ENCODE results near the gene P2RX6. TPM values are rescaled to one million over a fixed set of nuclear protein-coding genes. Genes with fewer than 3 reads are reported as not detected.

The P2RX6 gene
- total RNA-seq, 1 donor from 2014 or later = not detected

- H3K27me3 Mint-ChIP-seq (ENCODE audit: unreplicated experiment) = peaks cover 4% of the 10 kb centered on the region
- DNase-seq (ENCODE audit: low spot score) = no peak
- H3K36me3 Mint-ChIP-seq (ENCODE audit: low read depth, unreplicated experiment) = no peaks in the 10 kb centered on the region
- no peak overlapping the region for H3K27ac Mint-ChIP-seq (ENCODE audit: unreplicated experiment)
- no peaks in the 10 kb centered on the region for H3K9me3 Mint-ChIP-seq (ENCODE audit: unreplicated experiment)
- H3K4me3 Mint-ChIP-seq (ENCODE audit: unreplicated experiment) = no peak overlapping the region
- H3K4me1 Mint-ChIP-seq (ENCODE audit: unreplicated experiment) = no peaks in the 10 kb centered on the region
- TF ChIP-seq CTCF (IDR thresholded peaks at IDR 0.05; ENCODE audit: unreplicated experiment) = no peak
These were observed 59.2 kb downstream of the P2RX6 start for GRCh38 chr22:21074102-21074715.

- TF ChIP-seq CTCF (IDR thresholded peaks at IDR 0.05; ENCODE audit: unreplicated experiment) = no peak
- no peaks in the 10 kb centered on the region for H3K4me1 Mint-ChIP-seq (ENCODE audit: unreplicated experiment)
- H3K27ac Mint-ChIP-seq (ENCODE audit: unreplicated experiment) = no peak overlapping the region
- H3K4me3 Mint-ChIP-seq (ENCODE audit: unreplicated experiment) = no peak overlapping the region
- no peak for DNase-seq (ENCODE audit: low spot score)
- no peaks in the 10 kb centered on the region for H3K9me3 Mint-ChIP-seq (ENCODE audit: unreplicated experiment)
- H3K27me3 Mint-ChIP-seq (ENCODE audit: unreplicated experiment) = peaks cover 2% of the 10 kb centered on the region
- H3K36me3 Mint-ChIP-seq (ENCODE audit: low read depth, unreplicated experiment) = no peaks in the 10 kb centered on the region
These were observed 60.7 kb downstream of the P2RX6 start for GRCh38 chr22:21075516-21076138.

GRCh38 chr22:21076912-21077625 lies 62.1 kb downstream of the P2RX6 start:
- no peak overlapping the region for H3K27ac Mint-ChIP-seq (ENCODE audit: unreplicated experiment)
- H3K36me3 Mint-ChIP-seq (ENCODE audit: low read depth, unreplicated experiment) = no peaks in the 10 kb centered on the region
- no peak for TF ChIP-seq CTCF (IDR thresholded peaks at IDR 0.05; ENCODE audit: unreplicated experiment)
- no peak overlapping the region for H3K4me3 Mint-ChIP-seq (ENCODE audit: unreplicated experiment)
- no peak for DNase-seq (ENCODE audit: low spot score)
- no peaks in the 10 kb centered on the region for H3K4me1 Mint-ChIP-seq (ENCODE audit: unreplicated experiment)
- no peaks in the 10 kb centered on the region for H3K9me3 Mint-ChIP-seq (ENCODE audit: unreplicated experiment)
- peaks cover 2% of the 10 kb centered on the region for H3K27me3 Mint-ChIP-seq (ENCODE audit: unreplicated experiment)

Small RNA genes within 50 kb of the gene (microRNA-seq; reads per million reads assigned to microRNA genes)
- not detected for gene MIR649 (ENCODE audit: unreplicated experiment)

Other genes with a start within 250 kb of the P2RX6 start
- gene SERPIND1, start 241.1 kb upstream of the P2RX6 start, total RNA-seq (ENCODE audit: unreplicated experiment) = 0.18 TPM
- 65.3 TPM for gene PI4KA, start 156.4 kb upstream of the P2RX6 start, total RNA-seq (ENCODE audit: unreplicated experiment)
- 22.7 TPM for gene SNAP29, start 156.2 kb upstream of the P2RX6 start, total RNA-seq (ENCODE audit: unreplicated experiment)
- gene CRKL, start 97.8 kb upstream of the P2RX6 start, total RNA-seq (ENCODE audit: unreplicated experiment) = 59.1 TPM
- 0.15 TPM for gene AIFM3, start 47.9 kb upstream of the P2RX6 start, total RNA-seq (ENCODE audit: unreplicated experiment)
- gene LZTR1, start 32.9 kb upstream of the P2RX6 start, total RNA-seq (ENCODE audit: unreplicated experiment) = 113 TPM
- 13.5 TPM for gene THAP7, start 13.0 kb upstream of the P2RX6 start, total RNA-seq (ENCODE audit: unreplicated experiment)
- gene SLC7A4, start 17.4 kb downstream of the P2RX6 start, total RNA-seq (ENCODE audit: unreplicated experiment) = not detected
- gene LRRC74B, start 30.8 kb downstream of the P2RX6 start, total RNA-seq (ENCODE audit: unreplicated experiment) = not detected

Data from endothelial cell (in vitro differentiated cells).